NCI-H2107 treated with DMSO at 0.1 percent for 48 hours (cell line): ENCODE measurements around the gene ZFP57.
"Not testable (repeated sequence)": the region's sequence is repeated elsewhere in the genome, so short reads cannot be mapped to it uniquely, and the experiment has no call there.

ENCODE experiments used
- DNase-seq: peaks from one replicate; lab custom pipeline; 2025; ENCODE audit not compliant: unreplicated experiment; lab: John Stamatoyannopoulos, UW

Gene ZFP57

GRCh38 chr6:29696147-29697125 is 15.5 kb upstream of the ZFP57 start:
- no peak for DNase-seq

GRCh38 chr6:29694637-29695036 is 13.7 kb upstream of the ZFP57 start:
- DNase-seq: no peak

GRCh38 chr6:29685718-29686326 is 4.9 kb upstream of the ZFP57 start:
- no peak for DNase-seq

- DNase-seq: no peak
Observed at GRCh38 chr6:29681811-29682210, 859 bp upstream of the ZFP57 start.

GRCh38 chr6:29680416-29680815 is 536 bp downstream of the ZFP57 start:
- no peak for DNase-seq

GRCh38 chr6:29679962-29680361 is 990 bp downstream of the ZFP57 start:
- DNase-seq: no peak

GRCh38 chr6:29678114-29678513 is 2.8 kb downstream of the ZFP57 start:
- DNase-seq: no peak

GRCh38 chr6:29676981-29677601 is 3.9 kb downstream of the ZFP57 start:
- no peak for DNase-seq

GRCh38 chr6:29675561-29675960 is 5.4 kb downstream of the ZFP57 start:
- DNase-seq: no peak

- no peak for DNase-seq
Observed at GRCh38 chr6:29674008-29674407, 6.9 kb downstream of the ZFP57 start.

GRCh38 chr6:29673161-29673560 is 7.8 kb downstream of the ZFP57 start:
- no peak for DNase-seq

GRCh38 chr6:29672116-29672515 is 8.8 kb downstream of the ZFP57 start:
- not testable (repeated sequence) for DNase-seq

- no peak for DNase-seq
Observed at GRCh38 chr6:29671026-29671425, 9.9 kb downstream of the ZFP57 start.

GRCh38 chr6:29667158-29667557 is 13.8 kb downstream of the ZFP57 start:
- DNase-seq: no peak

GRCh38 chr6:29666826-29667130 is 14.2 kb downstream of the ZFP57 start:
- DNase-seq: no peak

GRCh38 chr6:29665942-29666825 is 14.8 kb downstream of the ZFP57 start:
- DNase-seq: no peak

- DNase-seq: no peak
Observed at GRCh38 chr6:29663300-29664042, 17.5 kb downstream of the ZFP57 start.

GRCh38 chr6:29661502-29662141 is 19.3 kb downstream of the ZFP57 start:
- DNase-seq: not testable (repeated sequence)

- no peak for DNase-seq
Observed at GRCh38 chr6:29661071-29661470, 19.9 kb downstream of the ZFP57 start.

- DNase-seq: no peak
Observed at GRCh38 chr6:29656798-29657197, 24.2 kb downstream of the ZFP57 start, which contains the start of gene MOG. Gene MOG, plus strand, starts transcription at chr6:29657092. Its CDS starts 118 bp downstream, at chr6:29657210.
